Upper lobe of left lung (tissue), 4 donors: ENCODE measurements around the gene DCUN1D4.

Experiments
- CTCF ChIP-seq, 6 experiments: fragments of 450-650 bp in 4 of 6; fragments of 200-600 bp in 2 of 6; sonication (generic) in 2 of 6; IDR thresholded peaks; one replicate each; pipeline ENCODE4 v1.5.1; 2016 to 2019; ENCODE audit warnings: antibody characterized with exemption in 6 of 6
- EP300 ChIP-seq, 4 donors: sonication (generic); formaldehyde crosslinking; IDR thresholded peaks; one replicate each; pipeline ENCODE4 v1.5.1; 2017; ENCODE audit warnings: antibody characterized with exemption in 4 of 4, control low read depth in 2 of 4
- POLR2A ChIP-seq, 4 donors: fragments of 450-650 bp; IDR thresholded peaks; one replicate each; pipeline ENCODE4 v1.5.1; 2016 to 2017; ENCODE audit warnings: antibody characterized with exemption in 4 of 4, mild to moderate bottlenecking in 2 of 4
- POLR2AphosphoS5 ChIP-seq, 2 donors: sonication (generic); formaldehyde crosslinking; IDR thresholded peaks; one replicate each; pipeline ENCODE4 v1.5.1; 2017; ENCODE audit warnings: antibody characterized with exemption in 2 of 2

- TF ChIP-seq EP300 (IDR thresholded peaks at IDR 0.05) (no peak), CTCF (IDR thresholded peaks at IDR 0.05) (no peak), POLR2A (IDR thresholded peaks at IDR 0.05) (no peak), POLR2AphosphoS5 (IDR thresholded peaks at IDR 0.05) (no peak)
Measured at GRCh38 chr4:51842167-51842553, 793 bp upstream of the DCUN1D4 start.
